GM12878 (cell line): Measurements from ENCODE around the gene TMEM255B. TPM values are rescaled to one million over a fixed set of nuclear protein-coding genes. Genes with fewer than 3 reads are reported as not detected.

ENCODE experiments used
- ATAC-seq: fragments of 200-7000 bp; cut with Tn5 transposase; 3 replicates; pipeline ENCODE4 v1.9.1; 2020; ENCODE audit warnings: mild to moderate bottlenecking, moderate library complexity
- BruUV-seq: library from RNA; stranded (reverse); fragments of 400-500 nt; replicated peaks from 2 replicates; lab custom pipeline; 2021; lab: Mats Ljungman, UMichigan
- CTCF ChIA-PET: fragments of 300-600 bp; sonication (Branson Sonifier 250); formaldehyde crosslinking; extraction: SDS; loops from one replicate; lab custom pipeline; 2021; ENCODE audit warnings: inconsistent platforms; lab: Yijun Ruan, JAX
- POLR2A ChIA-PET: fragments of 350-600 bp; formaldehyde crosslinking; extraction: SDS; loops from one replicate; lab custom pipeline; 2021; ENCODE audit warnings: inconsistent platforms; lab: Charles Lee
- RAD21 ChIA-PET: fragments of 300-600 bp; sonication (Branson Sonifier 250); formaldehyde crosslinking; loops from one replicate; lab custom pipeline; 2023; ENCODE audit warnings: antibody characterized with exemption; ENCODE audit not compliant: unreplicated experiment; lab: Charles Lee
- SMC1A ChIA-PET: fragments of 300-600 bp; sonication (Branson Sonifier 250); formaldehyde crosslinking; loops from one replicate; lab custom pipeline; 2023; ENCODE audit not compliant: unreplicated experiment, uncharacterized antibody; lab: Charles Lee
- DNase-seq: peaks from one replicate; pipeline ENCODE4 v3.0.0-alpha.2; 2011; ENCODE audit warnings: low read depth, low spot score
- FAIRE-seq: peaks from 3 replicates; lab custom pipeline; 2011; peaks lifted over from hg19 to GRCh38; lab: Jason Lieb, UNC
- H2AFZ ChIP-seq: 2 replicates; pipeline ENCODE4 v1.6.0; 2011; ENCODE audit warnings: low read depth, low read length, control low read depth; ENCODE audit not compliant: control insufficient read depth
- H3K27ac ChIP-seq: 2 replicates; pipeline ENCODE4 v1.5.1; 2011; ENCODE audit warnings: control low read depth; ENCODE audit not compliant: control insufficient read depth, insufficient read depth
- H3K27me3 ChIP-seq, 2 experiments: replicated peaks in 1 of 2; 2 replicates each; pipeline versions ENCODE4 v1.6.0 to v1.6.1; 2011; ENCODE audit warnings: low read length in 1 of 2; ENCODE audit not compliant: control insufficient read depth in 2 of 2, insufficient read depth in 2 of 2
- H3K36me3 ChIP-seq, 2 experiments: 2 replicates each; pipeline ENCODE4 v1.5.1; 2011; ENCODE audit warnings: low read length in 1 of 2; ENCODE audit not compliant: control insufficient read depth in 2 of 2, insufficient read depth in 2 of 2
- H3K4me1 ChIP-seq: 2 replicates; pipeline ENCODE4 v1.6.1; 2011; ENCODE audit warnings: mild to moderate bottlenecking, low read length, moderate library complexity, mixed read lengths; ENCODE audit not compliant: control insufficient read depth, insufficient read depth
- H3K4me2 ChIP-seq: 2 replicates; pipeline ENCODE4 v1.6.0; 2011; ENCODE audit warnings: control low read depth; ENCODE audit not compliant: control insufficient read depth, insufficient read depth
- H3K4me3 ChIP-seq: fragments of 200-600 bp; sonication (generic); 2 replicates; pipeline ENCODE4 v1.5.1; 2016
- H3K79me2 ChIP-seq: 2 replicates; pipeline ENCODE4 v1.6.0; 2011; ENCODE audit warnings: low read length; ENCODE audit not compliant: control insufficient read depth, insufficient read depth
- H3K9ac ChIP-seq: 2 replicates; pipeline ENCODE4 v1.8.0; 2011; ENCODE audit warnings: low read length, control low read depth, mixed read lengths; ENCODE audit not compliant: control insufficient read depth, insufficient read depth
- H3K9me3 ChIP-seq: replicated peaks from 3 replicates; pipeline ENCODE4 v1.5.1; 2011; ENCODE audit warnings: mild to moderate bottlenecking, low read length; ENCODE audit not compliant: control insufficient read depth, insufficient read depth
- H4K20me1 ChIP-seq: 2 replicates; pipeline ENCODE4 v1.6.0; 2011; ENCODE audit not compliant: control insufficient read depth, insufficient read depth
- CBFB ChIP-seq: IDR thresholded peaks from 2 replicates; pipeline ENCODE4 v1.6.1; 2016; ENCODE audit warnings: antibody characterized with exemption, low read depth
- DPF2 ChIP-seq: fragments of 450-650 bp; IDR thresholded peaks from 2 replicates; pipeline ENCODE4 v1.6.1; 2017; ENCODE audit warnings: mild to moderate bottlenecking
- HDAC6 ChIP-seq: fragments of 200-600 bp; sonication (generic); IDR thresholded peaks from one replicate; pipeline ENCODE4 v1.8.0; 2017; ENCODE audit warnings: antibody characterized with exemption; ENCODE audit not compliant: unreplicated experiment
- LARP7 ChIP-seq: fragments of 450-650 bp; IDR thresholded peaks from 2 replicates; pipeline ENCODE4 v1.6.1; 2017; ENCODE audit warnings: mild to moderate bottlenecking
- MEF2B ChIP-seq: fragments of 450-650 bp; IDR thresholded peaks from 2 replicates; pipeline ENCODE4 v1.6.1; 2018; ENCODE audit warnings: mild to moderate bottlenecking, moderate library complexity; ENCODE audit not compliant: partially characterized antibody, poor library complexity, severe bottlenecking
- NBN ChIP-seq: fragments of 450-650 bp; IDR thresholded peaks from 2 replicates; pipeline ENCODE4 v1.6.1; 2016
- POLR2A ChIP-seq: IDR thresholded peaks from 2 replicates; pipeline ENCODE4 v1.6.1; 2011; ENCODE audit warnings: low read depth, mild to moderate bottlenecking, low read length
- RAD21 ChIP-seq: IDR thresholded peaks from 2 replicates; pipeline ENCODE4 v1.6.1; 2011; ENCODE audit warnings: mild to moderate bottlenecking, low read depth, low read length, moderate library complexity; ENCODE audit not compliant: insufficient read depth
- RUNX3 ChIP-seq: IDR thresholded peaks from 2 replicates; pipeline ENCODE4 v1.6.1; 2012; ENCODE audit warnings: low read length, inconsistent platforms
- SIX5 ChIP-seq: IDR thresholded peaks from 2 replicates; pipeline ENCODE4 v1.6.1; 2011; ENCODE audit warnings: mild to moderate bottlenecking, low read depth, low read length, moderate library complexity; ENCODE audit not compliant: severe bottlenecking
- SMARCA5 ChIP-seq: fragments of 450-650 bp; IDR thresholded peaks from 2 replicates; pipeline ENCODE4 v1.6.1; 2017; ENCODE audit warnings: mild to moderate bottlenecking
- SP1 ChIP-seq: IDR thresholded peaks from one replicate; pipeline ENCODE4 v1.6.1; 2011; ENCODE audit warnings: low read depth, low read length
- TCF12 ChIP-seq: IDR thresholded peaks from 2 replicates; pipeline ENCODE4 v1.6.1; 2011; ENCODE audit warnings: low read depth, mild to moderate bottlenecking, low read length
- TCF7 ChIP-seq: IDR thresholded peaks from 2 replicates; pipeline ENCODE4 v1.6.1; 2014; ENCODE audit warnings: antibody characterized with exemption, borderline replicate concordance
- YY1 ChIP-seq: IDR thresholded peaks from 2 replicates; pipeline ENCODE4 v1.6.1; 2011; ENCODE audit warnings: low read depth, mild to moderate bottlenecking, low read length
- WGBS: methylation state at CpG from one replicate; pipeline ENCODE4 v1.1.6; 2016; ENCODE audit warnings: low lambda C conversion rate; ENCODE audit not compliant: insufficient replicate concordance, insufficient coverage; ENCODE audit errors: missing lambda C conversion rate; 5-methylcytosine and 5-hydroxymethylcytosine counted together
- in situ Hi-C: fragments of 300-500 bp; cut with MboI; formaldehyde crosslinking; loops from 9 replicates; pipeline ENCODE4 v1.14.3; 2018; ENCODE audit warnings: mixed read lengths
- intact Hi-C: fragments of 100-400 bp; cut with micrococcal nuclease; formaldehyde crosslinking; loops from one replicate; pipeline ENCODE4 v1.14.2; 2022; ENCODE audit not compliant: unreplicated experiment
- polyA plus RNA-seq, 11 experiments: library from polyadenylated mRNA; depleted of rRNA in 4 of 11; unstranded in 6 of 11; stranded (reverse) in 5 of 11; fragments of >200 nt; fragmentation: Nextera tagmentation in 4 of 11; fragmentation: Illumina TruSeq in 1 of 11; extraction: Ambion mirVana in 4 of 11; extraction: Trizol in 1 of 11; gene quantifications; 1 replicate in 1 of 11; 2 replicates in 10 of 11; pipeline versions ENCODE4 v1.2.1 to v1.2.3, GENCODE V29; 2011 to 2016; ENCODE audit warnings: inconsistent platforms in 2 of 11, missing spikeins in 2 of 11, low read depth in 1 of 11
- total RNA-seq, 4 experiments: library from RNA; depleted of rRNA in 3 of 4; stranded (reverse); fragments of >200 nt in 3 of 4; fragmentation: Illumina TruSeq in 1 of 4; extraction: Trizol in 1 of 4; gene quantifications; 2 replicates each; pipeline versions ENCODE4 v1.2.1 to v1.2.3, GENCODE V29; 2013 to 2021
- TF ChIP-seq, protein P1 (sequence below): IDR thresholded peaks from 2 replicates; pipeline ENCODE4 v1.6.1; 2011; ENCODE audit warnings: mild to moderate bottlenecking, low read depth, low read length, moderate library complexity; ENCODE audit not compliant: insufficient replicate concordance
- TF ChIP-seq, protein P2 (sequence below): fragments of 450-650 bp; IDR thresholded peaks from 2 replicates; pipeline ENCODE4 v1.6.1; 2018; ENCODE audit warnings: mild to moderate bottlenecking, low read depth, moderate library complexity; ENCODE audit not compliant: partially characterized antibody
- TF ChIP-seq, protein P3 (sequence below), 3 experiments: IDR thresholded peaks in 2 of 3; conservative IDR thresholded peaks in 1 of 3; 2 replicates each; pipeline ENCODE4 v1.5.1; 2011; ENCODE audit warnings: low read depth in 3 of 3, low read length in 3 of 3, mild to moderate bottlenecking in 3 of 3, control low read depth in 2 of 3, moderate library complexity in 2 of 3, inconsistent platforms in 1 of 3, mixed read lengths in 1 of 3; ENCODE audit not compliant: control insufficient read depth in 2 of 3, insufficient read depth in 1 of 3; ENCODE audit errors: extremely low read depth in 1 of 3

TMEM255B gene
- total and polyA plus RNA-seq, 10 of the 15 experiments (the other 5 are each of a cell fraction or from before 2014, with no cell fraction given) = 0.04 to 0.62 (median 0.13) TPM; not detected in 3

- SMC1A ChIA-PET = interaction anchor here (1.0 kb wide), 1 partner anchor 131 kb away, joined by 3 read pairs; no protein-coding TSS in a partner anchor
- TF ChIP-seq, protein P1, sequence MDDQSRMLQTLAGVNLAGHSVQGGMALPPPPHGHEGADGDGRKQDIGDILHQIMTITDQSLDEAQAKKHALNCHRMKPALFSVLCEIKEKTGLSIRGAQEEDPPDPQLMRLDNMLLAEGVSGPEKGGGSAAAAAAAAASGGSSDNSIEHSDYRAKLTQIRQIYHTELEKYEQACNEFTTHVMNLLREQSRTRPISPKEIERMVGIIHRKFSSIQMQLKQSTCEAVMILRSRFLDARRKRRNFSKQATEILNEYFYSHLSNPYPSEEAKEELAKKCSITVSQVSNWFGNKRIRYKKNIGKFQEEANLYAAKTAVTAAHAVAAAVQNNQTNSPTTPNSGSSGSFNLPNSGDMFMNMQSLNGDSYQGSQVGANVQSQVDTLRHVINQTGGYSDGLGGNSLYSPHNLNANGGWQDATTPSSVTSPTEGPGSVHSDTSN = no peak
- TF ChIP-seq POLR2A (no peak), SMARCA5 (0 out of 2 replicates have a peak, but pooled peaks have one; percentile 50), RAD21 (peak; percentile 75), YY1 (peak; percentile 48; the same call in 1 of the 2 replicates), RUNX3 (peak; percentile 88), TCF12 (peak; percentile 70), NBN (peak; percentile 19; the same call in 1 of the 2 replicates), CBFB (peak; percentile 36; the same call in 1 of the 2 replicates), LARP7 (0 out of 2 replicates have a peak, but pooled peaks have one; percentile 16), MEF2B (peak; percentile 65), HDAC6 (no peak), DPF2 (no peak), SP1 (no peak), TCF7 (peak; percentile 99), SIX5 (no peak)
- TF ChIP-seq, protein P2, sequence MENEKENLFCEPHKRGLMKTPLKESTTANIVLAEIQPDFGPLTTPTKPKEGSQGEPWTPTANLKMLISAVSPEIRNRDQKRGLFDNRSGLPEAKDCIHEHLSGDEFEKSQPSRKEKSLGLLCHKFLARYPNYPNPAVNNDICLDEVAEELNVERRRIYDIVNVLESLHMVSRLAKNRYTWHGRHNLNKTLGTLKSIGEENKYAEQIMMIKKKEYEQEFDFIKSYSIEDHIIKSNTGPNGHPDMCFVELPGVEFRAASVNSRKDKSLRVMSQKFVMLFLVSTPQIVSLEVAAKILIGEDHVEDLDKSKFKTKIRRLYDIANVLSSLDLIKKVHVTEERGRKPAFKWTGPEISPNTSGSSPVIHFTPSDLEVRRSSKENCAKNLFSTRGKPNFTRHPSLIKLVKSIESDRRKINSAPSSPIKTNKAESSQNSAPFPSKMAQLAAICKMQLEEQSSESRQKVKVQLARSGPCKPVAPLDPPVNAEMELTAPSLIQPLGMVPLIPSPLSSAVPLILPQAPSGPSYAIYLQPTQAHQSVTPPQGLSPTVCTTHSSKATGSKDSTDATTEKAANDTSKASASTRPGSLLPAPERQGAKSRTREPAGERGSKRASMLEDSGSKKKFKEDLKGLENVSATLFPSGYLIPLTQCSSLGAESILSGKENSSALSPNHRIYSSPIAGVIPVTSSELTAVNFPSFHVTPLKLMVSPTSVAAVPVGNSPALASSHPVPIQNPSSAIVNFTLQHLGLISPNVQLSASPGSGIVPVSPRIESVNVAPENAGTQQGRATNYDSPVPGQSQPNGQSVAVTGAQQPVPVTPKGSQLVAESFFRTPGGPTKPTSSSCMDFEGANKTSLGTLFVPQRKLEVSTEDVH = no peak
- TF ChIP-seq, protein P3, sequence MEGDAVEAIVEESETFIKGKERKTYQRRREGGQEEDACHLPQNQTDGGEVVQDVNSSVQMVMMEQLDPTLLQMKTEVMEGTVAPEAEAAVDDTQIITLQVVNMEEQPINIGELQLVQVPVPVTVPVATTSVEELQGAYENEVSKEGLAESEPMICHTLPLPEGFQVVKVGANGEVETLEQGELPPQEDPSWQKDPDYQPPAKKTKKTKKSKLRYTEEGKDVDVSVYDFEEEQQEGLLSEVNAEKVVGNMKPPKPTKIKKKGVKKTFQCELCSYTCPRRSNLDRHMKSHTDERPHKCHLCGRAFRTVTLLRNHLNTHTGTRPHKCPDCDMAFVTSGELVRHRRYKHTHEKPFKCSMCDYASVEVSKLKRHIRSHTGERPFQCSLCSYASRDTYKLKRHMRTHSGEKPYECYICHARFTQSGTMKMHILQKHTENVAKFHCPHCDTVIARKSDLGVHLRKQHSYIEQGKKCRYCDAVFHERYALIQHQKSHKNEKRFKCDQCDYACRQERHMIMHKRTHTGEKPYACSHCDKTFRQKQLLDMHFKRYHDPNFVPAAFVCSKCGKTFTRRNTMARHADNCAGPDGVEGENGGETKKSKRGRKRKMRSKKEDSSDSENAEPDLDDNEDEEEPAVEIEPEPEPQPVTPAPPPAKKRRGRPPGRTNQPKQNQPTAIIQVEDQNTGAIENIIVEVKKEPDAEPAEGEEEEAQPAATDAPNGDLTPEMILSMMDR (IDR thresholded peaks at IDR 0.05 in 2 of 3, conservative IDR thresholded peaks at IDR 0.05 in 1 of 3; ENCODE audit: control insufficient read depth in 2 of 3, extremely low read depth in 1 of 3, insufficient read depth in 1 of 3, low read depth in 3 of 3, low read length in 3 of 3) = peak; percentile 69 to 85 (median 81)
These were observed 58.2 kb downstream of the TMEM255B start for GRCh38 chr13:113816946-113817859.

More at GRCh38 chr13:113816946-113817859, 58.2 kb downstream of the TMEM255B start:
- WGBS = 32% methylated on average over 16 of the region's 24 CpGs
- RAD21 ChIA-PET = interaction anchor here (0.7 kb wide), 1 partner anchor 409 kb away, joined by 3 read pairs; no protein-coding TSS in a partner anchor
- Histone ChIP-seq H3K27me3 (no peaks in the 10 kb centered on the region), H3K9ac (no peak overlapping the region), H3K36me3 (no peaks in the 10 kb centered on the region), H3K4me1 (no peaks in the 10 kb centered on the region), H3K9me3 (no peaks in the 10 kb centered on the region), H3K4me2 (peak overlapping the region; percentile 9; the same call in 1 of the 2 replicates), H3K79me2 (no peaks in the 10 kb centered on the region; the same call in 1 of the 2 replicates), H3K4me3 (no peak overlapping the region), H4K20me1 (no peaks in the 10 kb centered on the region), H3K27ac (no peak overlapping the region), H2AFZ (no peak overlapping the region)
- DNase-seq (no peak), ATAC-seq (peak; percentile 93), FAIRE-seq (peak; percentile 84)
- CTCF ChIA-PET = interaction anchor here (1.0 kb wide), 1 partner anchor 411 kb away, joined by 3 read pairs; no protein-coding TSS in a partner anchor
- in situ Hi-C loops = no loop called here
- POLR2A ChIA-PET = no interaction called here
- no TSS peak for BruUV-seq
- intact Hi-C loops = loop anchor here (1.0 to 10.0 kb wide), 2 partner anchors 328 to 409 kb away; no protein-coding TSS in a partner anchor
